ENCODE results near the gene WASHC3.

WASHC3 gene

GRCh38 chr12:102106905-102107304, 45.1 kb upstream of the WASHC3 start:
- Histone ChIP-seq H4K20me1 (ENCODE audit: control insufficient read depth, insufficient read depth, low read depth, low read length) (no peaks in the 10 kb centered on the region), H3K79me2 (ENCODE audit: control insufficient read depth, low read length) (peaks cover 4% of the 10 kb centered on the region; the same call in 1 of the 2 replicates), H3K36me3 (ENCODE audit: control insufficient read depth, low read length) (peaks cover 86% of the 10 kb centered on the region), H3K4me3 (ENCODE audit: low read length) (no peak overlapping the region), H3K27ac (ENCODE audit: low read depth, low read length) (no peak overlapping the region), H3K4me1 (ENCODE audit: control insufficient read depth, low read length) (no peaks in the 10 kb centered on the region), H3F3A (ENCODE audit: control insufficient read depth, insufficient read depth) (no peaks in the 10 kb centered on the region), H3K27me3 (ENCODE audit: control insufficient read depth, low read length) (no peaks in the 10 kb centered on the region), H3K4me2 (ENCODE audit: low read length) (no peak overlapping the region), H3K9me2 (replicated peaks; ENCODE audit: control insufficient read depth, low read length) (no peaks in the 10 kb centered on the region), H3K9me3 (ENCODE audit: control insufficient read depth, insufficient read depth, low read length) (peaks cover 14% of the 10 kb centered on the region)
- no peak for TF ChIP-seq CTCF (IDR thresholded peaks at IDR 0.05; ENCODE audit: low read depth, low read length, poor library complexity, severe bottlenecking)
- TF ChIP-seq EZH2phosphoT487 (IDR thresholded peaks at IDR 0.05; ENCODE audit: borderline replicate concordance, low read length): no peak

GRCh38 chr12:102096855-102097254, 35.1 kb upstream of the WASHC3 start:
- Histone ChIP-seq H3K9me3 (ENCODE audit: control insufficient read depth, insufficient read depth, low read length) (no peaks in the 10 kb centered on the region), H3K4me2 (ENCODE audit: low read length) (no peak overlapping the region), H3K27ac (ENCODE audit: low read depth, low read length) (no peak overlapping the region), H3K79me2 (ENCODE audit: control insufficient read depth, low read length) (no peaks in the 10 kb centered on the region), H3K9me2 (replicated peaks; ENCODE audit: control insufficient read depth, low read length) (no peaks in the 10 kb centered on the region), H3K27me3 (ENCODE audit: control insufficient read depth, low read length) (no peaks in the 10 kb centered on the region), H3F3A (ENCODE audit: control insufficient read depth, insufficient read depth) (no peaks in the 10 kb centered on the region; the same call in 1 of the 2 replicates), H3K4me3 (ENCODE audit: low read length) (no peak overlapping the region), H3K36me3 (ENCODE audit: control insufficient read depth, low read length) (peaks cover 84% of the 10 kb centered on the region), H4K20me1 (ENCODE audit: control insufficient read depth, insufficient read depth, low read depth, low read length) (no peaks in the 10 kb centered on the region), H3K4me1 (ENCODE audit: control insufficient read depth, low read length) (no peaks in the 10 kb centered on the region)
- TF ChIP-seq CTCF (IDR thresholded peaks at IDR 0.05; ENCODE audit: low read depth, low read length, poor library complexity, severe bottlenecking) (no peak), EZH2phosphoT487 (IDR thresholded peaks at IDR 0.05; ENCODE audit: borderline replicate concordance, low read length) (no peak)

- peaks cover 81% of the 10 kb centered on the region for H3K36me3 ChIP-seq (ENCODE audit: control insufficient read depth, low read length)
- no peaks in the 10 kb centered on the region for H3K9me2 ChIP-seq (replicated peaks; ENCODE audit: control insufficient read depth, low read length)
- no peaks in the 10 kb centered on the region for H3K27me3 ChIP-seq (ENCODE audit: control insufficient read depth, low read length)
- no peak overlapping the region for H3K27ac ChIP-seq (ENCODE audit: low read depth, low read length)
- no peaks in the 10 kb centered on the region for H3K79me2 ChIP-seq (ENCODE audit: control insufficient read depth, low read length)
- no peaks in the 10 kb centered on the region; the same call in 1 of the 2 replicates for H3F3A ChIP-seq (ENCODE audit: control insufficient read depth, insufficient read depth)
- H3K4me1 ChIP-seq (ENCODE audit: control insufficient read depth, low read length): no peaks in the 10 kb centered on the region
- TF ChIP-seq CTCF (IDR thresholded peaks at IDR 0.05; ENCODE audit: low read depth, low read length, poor library complexity, severe bottlenecking) (peak; percentile 69), EZH2phosphoT487 (IDR thresholded peaks at IDR 0.05; ENCODE audit: borderline replicate concordance, low read length) (no peak)
- no peak overlapping the region for H3K4me3 ChIP-seq (ENCODE audit: low read length)
- H3K9me3 ChIP-seq (ENCODE audit: control insufficient read depth, insufficient read depth, low read length): no peaks in the 10 kb centered on the region
- H4K20me1 ChIP-seq (ENCODE audit: control insufficient read depth, insufficient read depth, low read depth, low read length): no peaks in the 10 kb centered on the region
- H3K4me2 ChIP-seq (ENCODE audit: low read length): no peak overlapping the region
These were observed 34.0 kb upstream of the WASHC3 start for GRCh38 chr12:102095677-102096263.
